MM.1S (cell line): ENCODE results near the gene POMT2.

ENCODE experiments used
- CTCF ChIP-seq: fragments of 300-600 bp; sonication (generic); IDR thresholded peaks from 2 replicates; pipeline ENCODE4 v1.5.1; 2016; ENCODE audit warnings: antibody characterized with exemption, low read length, mixed read lengths
- EZH2phosphoT487 ChIP-seq: fragments of 300-600 bp; sonication (generic); IDR thresholded peaks from 2 replicates; pipeline ENCODE4 v1.6.1; 2018; ENCODE audit warnings: antibody characterized with exemption, low read length

GRCh38 chr14:77267937-77268699, 52.6 kb downstream of the POMT2 start:
- TF ChIP-seq CTCF (no peak), EZH2phosphoT487 (no peak)
